ENCODE results near the gene DPYSL3.

GRCh38 chr5:147539053-147539452 lies 29.2 kb upstream of the DPYSL3 start:
- TF ChIP-seq CTCF (conservative IDR thresholded peaks at IDR 0.05; ENCODE audit: low read depth, low read length) (no peak), EZH2 (IDR thresholded peaks at IDR 0.05; ENCODE audit: borderline replicate concordance, low read depth, low read length, poor library complexity, severe bottlenecking) (no peak)
